GM23248 (cell line): ENCODE data around the gene TXNDC8. TPM values are rescaled to one million over a fixed set of nuclear protein-coding genes. Genes with fewer than 3 reads are reported as not detected.

Experiments
- DNase-seq: peaks from one replicate; pipeline ENCODE4 v3.0.0-alpha.2; 2015
- H2AFZ ChIP-seq: fragments of 200-600 bp; sonication (generic); 2 replicates; pipeline ENCODE4 v1.6.1; 2016; ENCODE audit warnings: antibody characterized with exemption
- H3F3A ChIP-seq: fragments of 200-600 bp; sonication (generic); 2 replicates; pipeline ENCODE4 v1.6.1; 2016; ENCODE audit warnings: mild to moderate bottlenecking, antibody characterized with exemption, mixed run types; ENCODE audit not compliant: insufficient read depth
- H3K27ac ChIP-seq: fragments of 200-600 bp; sonication (generic); 2 replicates; pipeline ENCODE4 v1.5.1; 2016; ENCODE audit warnings: mild to moderate bottlenecking
- H3K27me3 ChIP-seq: fragments of 200-600 bp; sonication (generic); replicated peaks from 2 replicates; pipeline ENCODE4 v1.6.1; 2016; ENCODE audit warnings: mild to moderate bottlenecking; ENCODE audit not compliant: insufficient read depth
- H3K36me3 ChIP-seq: fragments of 200-600 bp; sonication (generic); 2 replicates; pipeline ENCODE4 v1.6.1; 2016; ENCODE audit warnings: low read depth, mild to moderate bottlenecking
- H3K4me1 ChIP-seq: fragments of 200-600 bp; sonication (generic); 2 replicates; pipeline ENCODE4 v1.6.1; 2016; ENCODE audit warnings: mild to moderate bottlenecking; ENCODE audit not compliant: insufficient read depth
- H3K4me2 ChIP-seq: fragments of 200-600 bp; sonication (generic); one replicate; pipeline ENCODE4 v1.6.1; 2016; ENCODE audit warnings: mild to moderate bottlenecking; ENCODE audit not compliant: unreplicated experiment
- H3K4me3 ChIP-seq: fragments of 200-600 bp; sonication (generic); 2 replicates; pipeline ENCODE4 v1.5.1; 2016; ENCODE audit warnings: mild to moderate bottlenecking
- H3K79me2 ChIP-seq: fragments of 200-600 bp; sonication (generic); 2 replicates; pipeline ENCODE4 v1.6.1; 2016; ENCODE audit warnings: mild to moderate bottlenecking; ENCODE audit not compliant: insufficient read depth
- H3K9ac ChIP-seq: fragments of 200-600 bp; sonication (generic); 2 replicates; pipeline ENCODE4 v1.6.1; 2016; ENCODE audit warnings: mild to moderate bottlenecking
- H3K9me2 ChIP-seq: fragments of 200-600 bp; sonication (generic); 2 replicates; pipeline ENCODE4 v1.6.1; 2016; ENCODE audit warnings: mixed run types, mild to moderate bottlenecking, moderate library complexity; ENCODE audit not compliant: insufficient read depth
- H3K9me3 ChIP-seq: fragments of 200-600 bp; sonication (generic); one replicate; pipeline ENCODE4 v1.6.1; 2017; ENCODE audit warnings: low read depth
- H4K20me1 ChIP-seq: fragments of 200-600 bp; sonication (generic); 2 replicates; pipeline ENCODE4 v1.6.0; 2016; ENCODE audit not compliant: insufficient read depth
- EZH2 ChIP-seq: fragments of 200-600 bp; sonication (generic); IDR thresholded peaks from 2 replicates; pipeline ENCODE4 v1.6.1; 2018; ENCODE audit warnings: antibody characterized with exemption, mild to moderate bottlenecking; ENCODE audit not compliant: insufficient read depth, poor library complexity, severe bottlenecking
- EZH2phosphoT487 ChIP-seq: fragments of 200-600 bp; sonication (generic); IDR thresholded peaks from 2 replicates; pipeline ENCODE4 v1.6.1; 2018; ENCODE audit warnings: antibody characterized with exemption, moderate library complexity, mild to moderate bottlenecking, low read depth; ENCODE audit not compliant: insufficient read depth
- WGBS, 2 experiments: methylation state at CpG; one replicate each; pipeline ENCODE4 v1.1.6; 2015 to 2017; ENCODE audit warnings: low lambda C conversion rate in 2 of 2, low coverage in 1 of 2; ENCODE audit errors: missing lambda C conversion rate in 2 of 2; 5-methylcytosine and 5-hydroxymethylcytosine counted together
- in situ Hi-C: fragments of 300-500 bp; cut with MboI; formaldehyde crosslinking; loops from 2 replicates; pipeline ENCODE4 v1.15.0; 2020
- polyA plus RNA-seq: library from polyadenylated mRNA; unstranded; fragments of >200 nt; fragmentation: Nextera tagmentation; extraction: Ambion mirVana; gene quantifications from 2 replicates; pipeline ENCODE4 v1.2.1, GENCODE V29; 2016
- small RNA-seq: library from RNA; depleted of rRNA; stranded (forward); fragments of <200 nt; gene quantifications from one replicate; pipeline ENCODE3, GENCODE V24; 2014; ENCODE audit warnings: low read depth, low replicate concordance
- total RNA-seq: library from RNA; depleted of rRNA; stranded (reverse); fragments of >200 nt; shearing (Covaris generic); gene quantifications from 2 replicates; pipeline ENCODE4 v1.2.3, GENCODE V29; 2014; rRNA removed

The TXNDC8 gene
- total and polyA plus RNA-seq, 2 experiments from 2014 or later, result not detected

- peaks cover 47% of the 10 kb centered on the region for H3K79me2 ChIP-seq
- 1 to 2% methylated on average over 45 to 57 of the region's 65 CpGs for WGBS, 2 experiments
Observed at GRCh38 chr9:110256380-110257096, 81.1 kb downstream of the TXNDC8 start, which contains the start of gene TXN. TXN (minus strand) TSS chr9:110256507; CDS start chr9:110256435, 72 bp downstream.

GRCh38 chr9:110255463-110256379, 81.9 kb downstream of the TXNDC8 start:
- H3K4me2 ChIP-seq, result peak overlapping the region; percentile 88
- peak overlapping the region; percentile 96 for H3K27ac ChIP-seq
- in situ Hi-C loops, result no loop called here
- peaks cover 39% of the 10 kb centered on the region for H3K4me1 ChIP-seq
- H3K4me3 ChIP-seq, result peak overlapping the region; percentile 87
- DNase-seq, result peak; percentile 85
- peak overlapping the region; percentile 71; the same call in 1 of the 2 replicates for H2AFZ ChIP-seq
- H3K36me3 ChIP-seq, result peaks cover 5% of the 10 kb centered on the region
- peaks cover 55% of the 10 kb centered on the region for H3K79me2 ChIP-seq
- WGBS, 2 experiments, result 0 to 1% methylated on average over 45 to 58 of the region's 81 CpGs
- no peak for TF ChIP-seq EZH2phosphoT487
- no peak for TF ChIP-seq EZH2
- no peaks in the 10 kb centered on the region for H3K27me3 ChIP-seq
- H3K9me2 ChIP-seq, result no peaks in the 10 kb centered on the region
- peak overlapping the region; percentile 95 for H3K9ac ChIP-seq
- H4K20me1 ChIP-seq, result peaks cover 22% of the 10 kb centered on the region
- no peaks in the 10 kb centered on the region for H3K9me3 ChIP-seq
- H3F3A ChIP-seq, result 0 out of 2 replicates have a peak, but pooled peaks cover 19% of the 10 kb centered on the region

More at GRCh38 chr9:110256380-110257096, 81.1 kb downstream of the TXNDC8 start, which contains the start of gene TXN:
- in situ Hi-C loops, result no loop called here
- Histone ChIP-seq H2AFZ (peak within 1 kb of the TSS; percentile 71), H3F3A (0 out of 2 replicates have a peak, but pooled peaks cover 21% of the 10 kb centered on the region), H3K4me3 (peak within 1 kb of the TSS; percentile 87), H3K9ac (peak within 1 kb of the TSS; percentile 95), H3K36me3 (no peaks in the 10 kb centered on the region), H3K9me2 (no peaks in the 10 kb centered on the region), H3K9me3 (no peaks in the 10 kb centered on the region), H4K20me1 (peaks cover 19% of the 10 kb centered on the region), H3K4me1 (peaks cover 48% of the 10 kb centered on the region), H3K27me3 (no peaks in the 10 kb centered on the region), H3K27ac (peak within 1 kb of the TSS; percentile 96), H3K4me2 (peak within 1 kb of the TSS; percentile 98)
- TF ChIP-seq EZH2phosphoT487 (no peak), EZH2 (no peak)
- peak; percentile 97 for DNase-seq

- Histone ChIP-seq H3K79me2 (peaks cover 62% of the 10 kb centered on the region), H4K20me1 (peaks cover 27% of the 10 kb centered on the region), H3K27me3 (no peaks in the 10 kb centered on the region), H3K4me3 (peak overlapping the region; percentile 87), H3F3A (0 out of 2 replicates have a peak, but pooled peaks cover 22% of the 10 kb centered on the region), H3K4me2 (peak overlapping the region; percentile 88), H3K9me3 (no peaks in the 10 kb centered on the region), H3K4me1 (peaks cover 35% of the 10 kb centered on the region), H3K36me3 (peaks cover 12% of the 10 kb centered on the region), H3K9me2 (no peaks in the 10 kb centered on the region), H3K27ac (peak overlapping the region; percentile 96), H3K9ac (peak overlapping the region; percentile 95), H2AFZ (peak overlapping the region; percentile 71; the same call in 1 of the 2 replicates)
- in situ Hi-C loops, result no loop called here
- TF ChIP-seq EZH2phosphoT487, result no peak
- TF ChIP-seq EZH2, result no peak
- 1 to 4% methylated on average over 17 of the region's 17 CpGs for WGBS, 2 experiments
- no peak for DNase-seq
Observed at GRCh38 chr9:110255034-110255462, 82.6 kb downstream of the TXNDC8 start.

- Histone ChIP-seq H3K9me3 (no peaks in the 10 kb centered on the region), H3K9ac (peak overlapping the region; percentile 95), H3K4me3 (peak overlapping the region; percentile 87), H2AFZ (no peak overlapping the region), H3K9me2 (no peaks in the 10 kb centered on the region), H3K27ac (peak overlapping the region; percentile 96), H3K4me1 (peaks cover 35% of the 10 kb centered on the region), H4K20me1 (peaks cover 27% of the 10 kb centered on the region), H3K79me2 (peaks cover 67% of the 10 kb centered on the region), H3K27me3 (no peaks in the 10 kb centered on the region), H3K36me3 (peaks cover 17% of the 10 kb centered on the region), H3K4me2 (peak overlapping the region; percentile 88), H3F3A (0 out of 2 replicates have a peak, but pooled peaks cover 25% of the 10 kb centered on the region)
- DNase-seq, result no peak
- in situ Hi-C loops, result no loop called here
- 44% methylated on average over 2 of the region's 2 CpGs for WGBS, 2 experiments
- no peak for TF ChIP-seq EZH2
Observed at GRCh38 chr9:110254500-110254899, 83.2 kb downstream of the TXNDC8 start.

Small RNAs within 50 kb of the gene (small RNA-seq; reads per million reads assigned to genes)
- gene RNU6-1039P, result not detected

Other genes starting within 250 kb of the TXNDC8 start
- gene C9orf152, start 129.7 kb downstream of the TXNDC8 start, total RNA-seq, result not detected in 2 replicates
- gene C9orf152, start 129.7 kb downstream of the TXNDC8 start, polyA plus RNA-seq, result 0.09 TPM in 1 of 2 replicates, not detected in the other
- gene TXN, start 81.4 kb downstream of the TXNDC8 start, total RNA-seq, result 223 and 251 TPM in 2 replicates
- gene TXN, start 81.4 kb downstream of the TXNDC8 start, polyA plus RNA-seq, result 952 and 958 TPM in 2 replicates
- 47.3 and 50.5 TPM in 2 replicates for gene SVEP1, start 241.9 kb upstream of the TXNDC8 start, total RNA-seq
- 12.6 and 13.6 TPM in 2 replicates for gene SVEP1, start 241.9 kb upstream of the TXNDC8 start, polyA plus RNA-seq